ENCODE results near the gene CHN2. TPM values are rescaled to one million over a fixed set of nuclear protein-coding genes. Genes with fewer than 3 reads are reported as not detected.
A peak's percentile ranks its signal among the peaks of the same experiment; 100 is the strongest.

The CHN2 gene
- polyA plus RNA-seq, 1 donor from 2014 or later: 136 TPM

- Histone ChIP-seq H3K36me3 (ENCODE audit: insufficient read depth, low read length) (no peaks in the 10 kb centered on the region), H3K4me3 (ENCODE audit: low read length) (no peak overlapping the region), H3K27me3 (ENCODE audit: insufficient read depth, low read depth, low read length) (no peaks in the 10 kb centered on the region), H2AFZ (ENCODE audit: low read depth, low read length) (no peak overlapping the region), H3K9me3 (ENCODE audit: low read length) (no peaks in the 10 kb centered on the region), H3K27ac (ENCODE audit: low read length) (peak overlapping the region; percentile 7), H3K9ac (ENCODE audit: low read length) (no peak overlapping the region), H3K79me2 (replicated peaks; ENCODE audit: insufficient read depth, low read length) (peaks cover 28% of the 10 kb centered on the region), H3K4me2 (ENCODE audit: low read length) (peak overlapping the region; percentile 40), H3K9me2 (ENCODE audit: insufficient read depth, low read length) (no peaks in the 10 kb centered on the region), H3F3A (ENCODE audit: insufficient read depth, low read length, poor library complexity, severe bottlenecking) (no peaks in the 10 kb centered on the region), H4K20me1 (ENCODE audit: insufficient read depth) (no peaks in the 10 kb centered on the region)
- no peak for TF ChIP-seq MXI1 (conservative IDR thresholded peaks at IDR 0.05; ENCODE audit: poor library complexity, severe bottlenecking)
- peak; percentile 45 for TF ChIP-seq EP300 (conservative IDR thresholded peaks at IDR 0.05; ENCODE audit: poor library complexity, severe bottlenecking)
- no peak for TF ChIP-seq EZH2 (IDR thresholded peaks at IDR 0.05; ENCODE audit: borderline replicate concordance, insufficient read depth, low read length, poor library complexity, severe bottlenecking)
- peak; percentile 37 for TF ChIP-seq POLR2AphosphoS5 (IDR thresholded peaks at IDR 0.05)
- TF ChIP-seq REST (IDR thresholded peaks at IDR 0.05; ENCODE audit: borderline replicate concordance): peak; percentile 79
- no peak for TF ChIP-seq SMC3 (conservative IDR thresholded peaks at IDR 0.05; ENCODE audit: poor library complexity)
Observed at GRCh38 chr7:29315122-29315891, 120.7 kb downstream of the CHN2 start.

- no peaks in the 10 kb centered on the region for H3K27me3 ChIP-seq (ENCODE audit: insufficient read depth, low read depth, low read length)
- no peaks in the 10 kb centered on the region for H3K9me2 ChIP-seq (ENCODE audit: insufficient read depth, low read length)
- no peak overlapping the region for H2AFZ ChIP-seq (ENCODE audit: low read depth, low read length)
- H3K4me3 ChIP-seq (ENCODE audit: low read length): no peak overlapping the region
- no peaks in the 10 kb centered on the region for H4K20me1 ChIP-seq (ENCODE audit: insufficient read depth)
- H3K9ac ChIP-seq (ENCODE audit: low read length): no peak overlapping the region
- TF ChIP-seq MXI1 (conservative IDR thresholded peaks at IDR 0.05; ENCODE audit: poor library complexity, severe bottlenecking): no peak
- no peak for TF ChIP-seq REST (IDR thresholded peaks at IDR 0.05; ENCODE audit: borderline replicate concordance)
- TF ChIP-seq POLR2AphosphoS5 (IDR thresholded peaks at IDR 0.05): no peak
- no peak for TF ChIP-seq EP300 (conservative IDR thresholded peaks at IDR 0.05; ENCODE audit: poor library complexity, severe bottlenecking)
- TF ChIP-seq CTCF (IDR thresholded peaks at IDR 0.05; ENCODE audit: poor library complexity, severe bottlenecking): no peak
- no peak for TF ChIP-seq SMC3 (conservative IDR thresholded peaks at IDR 0.05; ENCODE audit: poor library complexity)
- TF ChIP-seq RAD21 (conservative IDR thresholded peaks at IDR 0.05): no peak
- TF ChIP-seq EZH2 (IDR thresholded peaks at IDR 0.05; ENCODE audit: borderline replicate concordance, insufficient read depth, low read length, poor library complexity, severe bottlenecking): no peak
- peak overlapping the region; percentile 7 for H3K27ac ChIP-seq (ENCODE audit: low read length)
- H3K4me2 ChIP-seq (ENCODE audit: low read length): no peak overlapping the region
- no peaks in the 10 kb centered on the region for H3F3A ChIP-seq (ENCODE audit: insufficient read depth, low read length, poor library complexity, severe bottlenecking)
- peaks cover 24% of the 10 kb centered on the region for H3K79me2 ChIP-seq (replicated peaks; ENCODE audit: insufficient read depth, low read length)
- no peaks in the 10 kb centered on the region for H3K9me3 ChIP-seq (ENCODE audit: low read length)
- H3K36me3 ChIP-seq (ENCODE audit: insufficient read depth, low read length): no peaks in the 10 kb centered on the region
Observed at GRCh38 chr7:29315892-29316270, 121.3 kb downstream of the CHN2 start.
